ENCODE data around the gene MINAR1. TPM values are rescaled to one million over a fixed set of nuclear protein-coding genes. Genes with fewer than 3 reads are reported as not detected.

MINAR1 gene, protein sequence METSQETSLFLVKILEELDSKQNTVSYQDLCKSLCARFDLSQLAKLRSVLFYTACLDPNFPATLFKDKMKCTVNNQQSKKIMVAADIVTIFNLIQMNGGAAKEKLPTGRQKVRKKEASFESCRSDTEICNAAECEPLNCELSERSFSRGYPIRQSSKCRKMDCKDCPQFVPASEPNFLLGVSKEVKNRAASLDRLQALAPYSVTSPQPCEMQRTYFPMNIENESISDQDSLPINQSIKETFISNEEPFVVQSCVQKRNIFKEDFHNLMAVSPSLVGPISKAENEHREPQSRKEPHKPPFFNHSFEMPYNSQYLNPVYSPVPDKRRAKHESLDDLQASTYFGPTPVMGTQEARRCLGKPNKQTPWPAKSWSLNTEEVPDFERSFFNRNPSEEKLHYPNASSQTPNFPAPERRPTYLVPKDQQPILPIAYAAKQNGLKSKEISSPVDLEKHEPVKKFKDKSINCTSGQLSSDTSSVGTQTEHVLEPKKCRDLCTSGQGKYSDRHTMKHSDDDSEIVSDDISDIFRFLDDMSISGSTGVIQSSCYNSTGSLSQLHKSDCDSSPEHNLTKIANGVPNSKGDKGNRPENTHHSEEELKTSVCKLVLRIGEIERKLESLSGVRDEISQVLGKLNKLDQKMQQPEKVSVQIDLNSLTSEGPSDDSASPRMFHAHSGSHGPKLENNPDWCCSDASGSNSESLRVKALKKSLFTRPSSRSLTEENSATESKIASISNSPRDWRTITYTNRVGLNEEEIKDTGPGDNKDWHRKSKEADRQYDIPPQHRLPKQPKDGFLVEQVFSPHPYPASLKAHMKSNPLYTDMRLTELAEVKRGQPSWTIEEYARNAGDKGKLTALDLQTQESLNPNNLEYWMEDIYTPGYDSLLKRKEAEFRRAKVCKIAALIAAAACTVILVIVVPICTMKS
- total RNA-seq: 2.1 and 2.5 TPM in 2 replicates

DNA sequence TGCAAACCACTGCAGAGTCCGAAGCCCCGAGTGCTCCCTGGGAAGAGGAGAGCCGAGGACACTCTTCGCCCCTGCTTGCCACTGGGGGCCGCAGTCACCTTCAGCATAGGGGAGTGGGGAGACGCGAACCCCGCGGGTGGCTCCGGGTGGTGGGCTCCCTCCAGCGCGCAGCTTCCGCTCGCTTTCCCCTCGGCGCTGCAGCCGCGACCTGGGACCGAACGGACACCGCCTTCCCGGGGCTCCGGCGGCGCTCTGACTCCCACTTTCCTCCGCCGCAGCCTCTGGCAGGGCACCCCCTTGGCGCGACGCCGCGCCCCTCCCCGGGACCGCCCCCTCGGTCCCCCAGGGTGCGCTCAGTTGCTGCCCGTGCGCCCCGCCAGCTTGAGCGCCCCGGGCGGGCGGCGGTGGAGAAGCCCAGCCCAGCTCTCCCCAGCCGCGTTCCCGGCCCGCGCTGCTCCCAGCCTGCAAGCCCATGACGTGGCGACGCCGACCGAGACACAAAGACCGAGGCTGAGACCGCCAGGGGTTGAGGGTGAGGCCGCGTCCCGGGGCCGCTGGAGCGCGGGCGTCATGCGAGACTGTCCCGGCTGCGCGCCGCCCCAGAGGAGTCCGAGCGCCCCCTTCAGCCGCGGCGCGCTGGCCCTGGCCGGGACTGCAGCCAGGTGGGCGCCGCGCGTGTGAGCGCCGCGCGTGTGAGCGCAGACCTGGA, at the start of gene MINAR1:
Gene MINAR1, plus strand, starts transcription at position 701 of the 709 bp plus-strand sequence. CDS start 23,812 bp downstream, outside the sequence.
- H3K79me2 ChIP-seq (ENCODE audit: insufficient read depth, low read length): no peaks in the 10 kb centered on the region
- H4K20me1 ChIP-seq (ENCODE audit: insufficient read depth, low read length): no peaks in the 10 kb centered on the region
- no peaks in the 10 kb centered on the region for H3K9me3 ChIP-seq (ENCODE audit: low read depth, low read length)
- H3K4me1 ChIP-seq (ENCODE audit: insufficient read depth, low read length): peaks cover 5% of the 10 kb centered on the region
- TF ChIP-seq, protein P1, sequence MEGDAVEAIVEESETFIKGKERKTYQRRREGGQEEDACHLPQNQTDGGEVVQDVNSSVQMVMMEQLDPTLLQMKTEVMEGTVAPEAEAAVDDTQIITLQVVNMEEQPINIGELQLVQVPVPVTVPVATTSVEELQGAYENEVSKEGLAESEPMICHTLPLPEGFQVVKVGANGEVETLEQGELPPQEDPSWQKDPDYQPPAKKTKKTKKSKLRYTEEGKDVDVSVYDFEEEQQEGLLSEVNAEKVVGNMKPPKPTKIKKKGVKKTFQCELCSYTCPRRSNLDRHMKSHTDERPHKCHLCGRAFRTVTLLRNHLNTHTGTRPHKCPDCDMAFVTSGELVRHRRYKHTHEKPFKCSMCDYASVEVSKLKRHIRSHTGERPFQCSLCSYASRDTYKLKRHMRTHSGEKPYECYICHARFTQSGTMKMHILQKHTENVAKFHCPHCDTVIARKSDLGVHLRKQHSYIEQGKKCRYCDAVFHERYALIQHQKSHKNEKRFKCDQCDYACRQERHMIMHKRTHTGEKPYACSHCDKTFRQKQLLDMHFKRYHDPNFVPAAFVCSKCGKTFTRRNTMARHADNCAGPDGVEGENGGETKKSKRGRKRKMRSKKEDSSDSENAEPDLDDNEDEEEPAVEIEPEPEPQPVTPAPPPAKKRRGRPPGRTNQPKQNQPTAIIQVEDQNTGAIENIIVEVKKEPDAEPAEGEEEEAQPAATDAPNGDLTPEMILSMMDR (IDR thresholded peaks at IDR 0.05; ENCODE audit: extremely low read depth, low read depth, low read length): no peak
- peak; percentile 91 for DNase-seq (ENCODE audit: insufficient read length, low spot score, missing footprints)
- H3K4me2 ChIP-seq (ENCODE audit: insufficient read depth, low read length): peak within 1 kb of the TSS; percentile 84
- peak within 1 kb of the TSS; percentile 67 for H3K4me3 ChIP-seq (ENCODE audit: insufficient read depth, low read length)
- H3K27ac ChIP-seq (ENCODE audit: low read depth, low read length): no peak within 1 kb of the TSS
- peaks cover 68% of the 10 kb centered on the region for H3K27me3 ChIP-seq (ENCODE audit: insufficient read depth, low read length)
- H3K36me3 ChIP-seq (ENCODE audit: insufficient read depth, low read length): no peaks in the 10 kb centered on the region
- H2AFZ ChIP-seq (ENCODE audit: low read length): peak within 1 kb of the TSS; percentile 70

DNA sequence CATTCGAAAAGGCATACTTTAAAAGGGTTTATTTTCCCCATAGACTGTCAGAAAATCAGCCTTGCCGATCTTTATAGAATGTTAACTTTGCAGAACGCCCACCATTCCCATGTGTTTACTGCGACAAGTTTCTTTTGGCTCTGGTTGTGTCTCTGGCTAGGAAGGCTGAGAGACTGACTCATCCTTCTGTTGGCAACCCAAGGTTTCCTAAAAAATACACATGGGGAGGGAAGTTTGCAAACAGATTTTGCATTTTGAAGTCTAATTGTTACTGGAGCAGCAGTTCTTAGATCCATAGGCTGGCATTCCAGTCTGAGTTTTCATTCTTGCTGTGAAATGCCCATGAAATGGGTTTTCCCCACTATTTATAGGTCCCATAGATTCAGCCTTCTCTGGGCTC, 37.9 kb upstream of the MINAR1 start:
- H3K4me2 ChIP-seq (ENCODE audit: insufficient read depth, low read length): peak overlapping the region; percentile 53
- H3K36me3 ChIP-seq (ENCODE audit: insufficient read depth, low read length): no peaks in the 10 kb centered on the region
- TF ChIP-seq, protein P1 (IDR thresholded peaks at IDR 0.05; ENCODE audit: extremely low read depth, low read depth, low read length): no peak
- H3K27ac ChIP-seq (ENCODE audit: low read depth, low read length): no peak overlapping the region
- peaks cover 14% of the 10 kb centered on the region for H4K20me1 ChIP-seq (ENCODE audit: insufficient read depth, low read length)
- H2AFZ ChIP-seq (ENCODE audit: low read length): no peak overlapping the region
- no peaks in the 10 kb centered on the region for H3K79me2 ChIP-seq (ENCODE audit: insufficient read depth, low read length)
- H3K27me3 ChIP-seq (ENCODE audit: insufficient read depth, low read length): no peaks in the 10 kb centered on the region
- no peak overlapping the region for H3K4me3 ChIP-seq (ENCODE audit: insufficient read depth, low read length)
- peaks cover 19% of the 10 kb centered on the region for H3K4me1 ChIP-seq (ENCODE audit: insufficient read depth, low read length)
- H3K9me3 ChIP-seq (ENCODE audit: low read depth, low read length): no peaks in the 10 kb centered on the region
- peak; percentile 78 for DNase-seq (ENCODE audit: insufficient read length, low spot score, missing footprints)

DNA sequence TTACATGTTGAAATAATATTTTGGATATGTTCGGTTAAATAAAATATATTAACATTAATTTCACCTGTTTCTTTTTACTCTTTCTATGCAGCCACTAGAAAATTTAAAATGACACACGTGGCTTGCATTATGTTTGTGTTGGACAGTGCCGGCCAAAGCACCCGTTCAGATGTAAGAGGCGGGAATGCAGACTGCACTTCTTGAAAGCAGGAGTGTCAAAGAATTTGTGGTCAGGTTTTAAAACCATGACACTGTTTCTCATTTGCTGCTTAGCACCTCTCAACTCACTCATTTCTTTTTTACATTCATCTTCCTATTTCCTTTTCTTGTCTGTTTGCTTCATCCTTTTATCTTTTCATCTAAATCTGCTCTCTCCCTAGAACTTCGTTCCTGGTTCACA, 35.3 kb upstream of the MINAR1 start:
- no peak for DNase-seq (ENCODE audit: insufficient read length, low spot score, missing footprints)
- Histone ChIP-seq H2AFZ (ENCODE audit: low read length) (no peak overlapping the region), H3K79me2 (ENCODE audit: insufficient read depth, low read length) (no peaks in the 10 kb centered on the region), H4K20me1 (ENCODE audit: insufficient read depth, low read length) (peaks cover 14% of the 10 kb centered on the region), H3K27me3 (ENCODE audit: insufficient read depth, low read length) (no peaks in the 10 kb centered on the region), H3K4me2 (ENCODE audit: insufficient read depth, low read length) (no peak overlapping the region), H3K36me3 (ENCODE audit: insufficient read depth, low read length) (no peaks in the 10 kb centered on the region), H3K4me3 (ENCODE audit: insufficient read depth, low read length) (no peak overlapping the region), H3K4me1 (ENCODE audit: insufficient read depth, low read length) (peaks cover 19% of the 10 kb centered on the region), H3K27ac (ENCODE audit: low read depth, low read length) (no peak overlapping the region), H3K9me3 (ENCODE audit: low read depth, low read length) (no peaks in the 10 kb centered on the region)
- TF ChIP-seq, protein P1 (IDR thresholded peaks at IDR 0.05; ENCODE audit: extremely low read depth, low read depth, low read length): no peak

All from osteoblast (primary cell).